ENCODE measurements around the gene SH3PXD2B. TPM values are rescaled to one million over a fixed set of nuclear protein-coding genes. Genes with fewer than 3 reads are reported as not detected.

SH3PXD2B gene
- total and polyA plus RNA-seq, 2 of the 13 experiments (the other 11 are each of a cell fraction or from before 2014, with no cell fraction given) = 3.4 to 4.6 TPM

GRCh38 chr5:172283020-172283861, 171.1 kb downstream of the SH3PXD2B start, which contains the start of gene UBTD2 (continued):
- TF ChIP-seq, protein P1, sequence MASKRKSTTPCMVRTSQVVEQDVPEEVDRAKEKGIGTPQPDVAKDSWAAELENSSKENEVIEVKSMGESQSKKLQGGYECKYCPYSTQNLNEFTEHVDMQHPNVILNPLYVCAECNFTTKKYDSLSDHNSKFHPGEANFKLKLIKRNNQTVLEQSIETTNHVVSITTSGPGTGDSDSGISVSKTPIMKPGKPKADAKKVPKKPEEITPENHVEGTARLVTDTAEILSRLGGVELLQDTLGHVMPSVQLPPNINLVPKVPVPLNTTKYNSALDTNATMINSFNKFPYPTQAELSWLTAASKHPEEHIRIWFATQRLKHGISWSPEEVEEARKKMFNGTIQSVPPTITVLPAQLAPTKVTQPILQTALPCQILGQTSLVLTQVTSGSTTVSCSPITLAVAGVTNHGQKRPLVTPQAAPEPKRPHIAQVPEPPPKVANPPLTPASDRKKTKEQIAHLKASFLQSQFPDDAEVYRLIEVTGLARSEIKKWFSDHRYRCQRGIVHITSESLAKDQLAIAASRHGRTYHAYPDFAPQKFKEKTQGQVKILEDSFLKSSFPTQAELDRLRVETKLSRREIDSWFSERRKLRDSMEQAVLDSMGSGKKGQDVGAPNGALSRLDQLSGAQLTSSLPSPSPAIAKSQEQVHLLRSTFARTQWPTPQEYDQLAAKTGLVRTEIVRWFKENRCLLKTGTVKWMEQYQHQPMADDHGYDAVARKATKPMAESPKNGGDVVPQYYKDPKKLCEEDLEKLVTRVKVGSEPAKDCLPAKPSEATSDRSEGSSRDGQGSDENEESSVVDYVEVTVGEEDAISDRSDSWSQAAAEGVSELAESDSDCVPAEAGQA (IDR thresholded peaks at IDR 0.05; ENCODE audit: low read depth) = no peak
- TF ChIP-seq, protein P1 (CRISPR knock-in tag; IDR thresholded peaks at IDR 0.05; ENCODE audit: borderline replicate concordance) = no peak
- TF ChIP-seq NRL (CRISPR knock-in tag; IDR thresholded peaks at IDR 0.05; ENCODE audit: borderline replicate concordance) (no peak), ZNF546 (CRISPR knock-in tag; conservative IDR thresholded peaks at IDR 0.05) (no peak), JUN (CRISPR knock-in tag; IDR thresholded peaks at IDR 0.05) (no peak), SAFB2 (CRISPR knock-in tag; IDR thresholded peaks at IDR 0.05; ENCODE audit: borderline replicate concordance, low read depth) (no peak), ZNF180 (CRISPR knock-in tag; IDR thresholded peaks at IDR 0.05; ENCODE audit: borderline replicate concordance, low read depth) (no peak), RFX3 (CRISPR knock-in tag; IDR thresholded peaks at IDR 0.05) (no peak), LBX2 (CRISPR knock-in tag; IDR thresholded peaks at IDR 0.05; ENCODE audit: borderline replicate concordance) (no peak)
- TF ChIP-seq, protein P2, sequence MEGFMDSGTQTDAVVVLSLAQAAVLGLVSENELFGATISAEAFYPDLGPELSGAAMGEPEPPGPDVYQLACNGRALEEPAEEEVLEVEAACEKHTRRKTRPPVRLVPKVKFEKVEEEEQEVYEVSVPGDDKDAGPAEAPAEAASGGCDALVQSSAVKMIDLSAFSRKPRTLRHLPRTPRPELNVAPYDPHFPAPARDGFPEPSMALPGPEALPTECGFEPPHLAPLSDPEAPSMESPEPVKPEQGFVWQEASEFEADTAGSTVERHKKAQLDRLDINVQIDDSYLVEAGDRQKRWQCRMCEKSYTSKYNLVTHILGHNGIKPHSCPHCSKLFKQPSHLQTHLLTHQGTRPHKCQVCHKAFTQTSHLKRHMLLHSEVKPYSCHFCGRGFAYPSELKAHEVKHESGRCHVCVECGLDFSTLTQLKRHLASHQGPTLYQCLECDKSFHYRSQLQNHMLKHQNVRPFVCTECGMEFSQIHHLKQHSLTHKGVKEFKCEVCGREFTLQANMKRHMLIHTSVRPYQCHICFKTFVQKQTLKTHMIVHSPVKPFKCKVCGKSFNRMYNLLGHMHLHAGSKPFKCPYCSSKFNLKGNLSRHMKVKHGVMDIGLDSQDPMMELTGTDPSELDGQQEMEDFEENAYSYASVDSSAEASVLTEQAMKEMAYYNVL (CRISPR knock-in tag; IDR thresholded peaks at IDR 0.05; ENCODE audit: borderline replicate concordance) = peak; percentile 60; the same call in 1 of the 2 replicates
- TF ChIP-seq, protein P3, sequence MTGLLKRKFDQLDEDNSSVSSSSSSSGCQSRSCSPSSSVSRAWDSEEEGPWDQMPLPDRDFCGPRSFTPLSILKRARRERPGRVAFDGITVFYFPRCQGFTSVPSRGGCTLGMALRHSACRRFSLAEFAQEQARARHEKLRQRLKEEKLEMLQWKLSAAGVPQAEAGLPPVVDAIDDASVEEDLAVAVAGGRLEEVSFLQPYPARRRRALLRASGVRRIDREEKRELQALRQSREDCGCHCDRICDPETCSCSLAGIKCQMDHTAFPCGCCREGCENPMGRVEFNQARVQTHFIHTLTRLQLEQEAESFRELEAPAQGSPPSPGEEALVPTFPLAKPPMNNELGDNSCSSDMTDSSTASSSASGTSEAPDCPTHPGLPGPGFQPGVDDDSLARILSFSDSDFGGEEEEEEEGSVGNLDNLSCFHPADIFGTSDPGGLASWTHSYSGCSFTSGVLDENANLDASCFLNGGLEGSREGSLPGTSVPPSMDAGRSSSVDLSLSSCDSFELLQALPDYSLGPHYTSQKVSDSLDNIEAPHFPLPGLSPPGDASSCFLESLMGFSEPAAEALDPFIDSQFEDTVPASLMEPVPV (CRISPR knock-in tag; IDR thresholded peaks at IDR 0.05) = no peak
- TF ChIP-seq, protein P4, sequence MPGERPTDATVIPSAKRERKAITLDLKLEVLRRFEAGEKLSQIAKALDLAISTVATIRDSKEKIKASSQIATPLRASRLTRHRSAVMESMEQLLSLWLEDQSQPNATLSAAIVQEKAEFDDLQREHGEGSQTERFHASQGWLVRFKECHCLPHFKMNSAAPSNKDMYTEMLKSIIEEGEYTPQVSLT (CRISPR knock-in tag; IDR thresholded peaks at IDR 0.05; ENCODE audit: borderline replicate concordance, low read depth) = no peak
- TF ChIP-seq, protein P5, sequence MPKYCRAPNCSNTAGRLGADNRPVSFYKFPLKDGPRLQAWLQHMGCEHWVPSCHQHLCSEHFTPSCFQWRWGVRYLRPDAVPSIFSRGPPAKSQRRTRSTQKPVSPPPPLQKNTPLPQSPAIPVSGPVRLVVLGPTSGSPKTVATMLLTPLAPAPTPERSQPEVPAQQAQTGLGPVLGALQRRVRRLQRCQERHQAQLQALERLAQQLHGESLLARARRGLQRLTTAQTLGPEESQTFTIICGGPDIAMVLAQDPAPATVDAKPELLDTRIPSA (CRISPR knock-in tag; IDR thresholded peaks at IDR 0.05; ENCODE audit: borderline replicate concordance) = no peak
